Embryonic facial prominence (tissue), 1 donor: ENCODE results near the gene IZUMO4.

Experiments
- DNase-seq: peaks from one replicate; pipeline ENCODE4 v3.0.0-alpha.2; 2016; ENCODE audit errors: extremely low spot score

The IZUMO4 gene

DNA sequence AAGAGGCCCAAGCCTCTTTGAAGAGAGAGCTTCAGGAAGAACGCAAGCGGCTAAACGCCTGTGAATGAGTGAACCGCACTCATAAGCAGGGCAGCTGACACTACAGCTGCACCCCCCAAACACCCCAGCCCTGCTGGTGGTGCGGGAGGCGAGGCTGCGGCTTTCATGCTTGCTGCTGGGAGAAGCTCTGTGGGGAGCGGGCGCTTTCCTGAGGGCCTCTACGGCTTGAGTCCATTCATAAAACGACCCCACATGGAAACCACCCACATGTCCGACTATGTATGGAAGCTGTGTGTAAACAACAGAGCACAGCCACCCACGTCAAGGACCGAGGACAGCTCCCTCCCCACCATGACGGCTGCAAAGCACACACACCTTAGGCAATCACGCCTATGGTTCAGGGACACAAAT, 49.1 kb downstream of the IZUMO4 start:
- no peak for DNase-seq

DNA sequence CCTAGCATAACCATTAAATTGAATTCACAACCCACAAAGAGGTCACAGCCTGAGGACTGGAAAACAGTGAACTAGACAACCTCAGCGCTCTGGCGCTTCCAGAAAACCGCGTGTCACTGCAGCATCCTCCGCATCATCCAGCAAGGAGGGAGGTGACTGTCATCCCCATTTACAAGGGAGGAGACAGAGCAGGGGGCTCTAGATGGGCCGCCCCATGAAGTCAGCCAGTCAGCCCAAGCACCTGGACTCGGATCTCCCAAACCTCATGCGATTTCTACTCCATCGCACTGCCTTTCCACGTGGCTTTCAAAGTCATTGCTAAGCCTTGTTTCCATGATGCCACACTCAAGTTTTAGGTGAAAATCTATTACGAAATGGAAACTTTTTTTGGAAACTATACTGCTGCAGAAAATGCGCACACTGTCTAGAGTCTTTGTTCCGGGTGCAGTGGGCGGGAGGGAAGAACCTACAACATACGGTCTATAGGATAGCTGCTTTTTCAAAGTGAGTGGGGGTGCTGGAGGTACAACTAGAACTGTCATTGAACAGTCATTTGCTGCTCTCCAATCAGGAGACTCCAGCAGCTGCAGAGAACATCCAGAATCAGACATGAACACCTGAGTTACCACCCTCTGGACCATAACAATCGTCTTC, 51.9 kb downstream of the IZUMO4 start:
- DNase-seq, result no peak
